ENCODE results near the gene E2F4.

GRCh38 chr16:67228034-67228785 lies 36.3 kb downstream of the E2F4 start:
- TF ChIP-seq CTCF (IDR thresholded peaks at IDR 0.05; ENCODE audit: low read depth, low read length) = no peak
- TF ChIP-seq POLR2A (IDR thresholded peaks at IDR 0.05; ENCODE audit: extremely low read depth, insufficient read length) = no peak

All from NB4 (cell line).